Common myeloid progenitor, CD34-positive (primary cell): Measurements from ENCODE around the gene SPATS2L.

Experiments used
- CTCF ChIA-PET: fragments of 350-600 bp; sonication (Branson Sonifier 250); formaldehyde crosslinking; loops from one replicate; lab custom pipeline; 2021; ENCODE audit warnings: antibody characterized with exemption; lab: Charles Lee
- POLR2A ChIA-PET: fragments of 350-600 bp; sonication (Branson Sonifier 250); formaldehyde crosslinking; loops from one replicate; lab custom pipeline; 2021; ENCODE audit warnings: antibody characterized with exemption; lab: Charles Lee
- DNase-seq, 3 donors: peaks; one replicate each; pipeline versions ENCODE4 v3.0.0 to v3.0.0-alpha.2; 2013
- H3K27ac ChIP-seq, 2 experiments: 1 replicate in 1 of 2; 2 replicates in 1 of 2; pipeline ENCODE4 v1.7.0; 2013; ENCODE audit warnings: inconsistent platforms in 2 of 2, low read length in 2 of 2, mild to moderate bottlenecking in 2 of 2, low read depth in 1 of 2, moderate library complexity in 1 of 2; ENCODE audit not compliant: severe bottlenecking in 2 of 2, insufficient read depth in 1 of 2, poor library complexity in 1 of 2
- H3K27me3 ChIP-seq, 5 experiments: replicated peaks in 2 of 5; 1 replicate in 3 of 5; 2 replicates in 2 of 5; pipeline versions ENCODE4 v1.6.1 to v1.7.0; 2013; ENCODE audit warnings: low read length in 4 of 5, mild to moderate bottlenecking in 2 of 5, moderate library complexity in 2 of 5, inconsistent platforms in 1 of 5; ENCODE audit not compliant: insufficient read depth in 5 of 5, control insufficient read depth in 4 of 5
- H3K36me3 ChIP-seq, 4 experiments: 1 replicate in 2 of 4; 2 replicates in 2 of 4; pipeline versions ENCODE4 v1.6.1 to v1.7.0; 2013; ENCODE audit warnings: low read length in 3 of 4, control low read depth in 1 of 4, mild to moderate bottlenecking in 1 of 4; ENCODE audit not compliant: control insufficient read depth in 4 of 4, insufficient read depth in 4 of 4
- H3K4me1 ChIP-seq, 4 experiments: 1 replicate in 3 of 4; 2 replicates in 1 of 4; pipeline versions ENCODE4 v1.6.1 to v1.7.1; 2013; ENCODE audit warnings: low read length in 3 of 4, mild to moderate bottlenecking in 3 of 4, control low read depth in 1 of 4, inconsistent platforms in 1 of 4, moderate library complexity in 1 of 4; ENCODE audit not compliant: control insufficient read depth in 4 of 4, insufficient read depth in 4 of 4; ENCODE audit errors: control extremely low read depth in 1 of 4
- H3K4me3 ChIP-seq, 7 experiments: 1 replicate in 4 of 7; 2 replicates in 3 of 7; pipeline versions ENCODE4 v1.5.1 to v1.7.0; 2013; ENCODE audit warnings: mild to moderate bottlenecking in 7 of 7, low read length in 6 of 7, moderate library complexity in 6 of 7, inconsistent platforms in 2 of 7, low read depth in 2 of 7, control low read depth in 1 of 7; ENCODE audit not compliant: insufficient read depth in 4 of 7, control insufficient read depth in 1 of 7; ENCODE audit errors: extremely low read depth in 1 of 7
- H3K9me3 ChIP-seq, 5 experiments: 1 replicate in 4 of 5; 2 replicates in 1 of 5; pipeline versions ENCODE4 v1.6.1 to v1.7.1; 2013; ENCODE audit warnings: low read length in 4 of 5, mild to moderate bottlenecking in 2 of 5, inconsistent platforms in 1 of 5, low read depth in 1 of 5, moderate library complexity in 1 of 5; ENCODE audit not compliant: control insufficient read depth in 4 of 5, insufficient read depth in 2 of 5; ENCODE audit errors: control extremely low read depth in 1 of 5
- WGBS: methylation state at CpG from one replicate; pipeline ENCODE4 v1.1.5; 2013; ENCODE audit not compliant: insufficient coverage; 5-methylcytosine and 5-hydroxymethylcytosine counted together

The SPATS2L gene

GRCh38 chr2:200467806-200468681 lies 161.6 kb downstream of the SPATS2L start:
- Histone ChIP-seq H3K4me3 (no peak overlapping the region), H3K9me3 (no peaks in the 10 kb centered on the region), H3K27ac (no peak overlapping the region), H3K4me1 (no peaks in the 10 kb centered on the region), H3K36me3 (peaks cover 0 to 20% (median 2%) of the 10 kb centered on the region in 4 experiments), H3K27me3 (no peaks in the 10 kb centered on the region)
- WGBS = 98% methylated on average over 4 of the region's 8 CpGs
- ChIA-PET POLR2A (no interaction called here), CTCF (interaction anchor here (0.7 to 2.4 kb wide), 8 partner anchors 13 to 497 kb away, joined by 3 to 8 read pairs (median 4); no protein-coding TSS in a partner anchor)
- no peak for DNase-seq

DNA sequence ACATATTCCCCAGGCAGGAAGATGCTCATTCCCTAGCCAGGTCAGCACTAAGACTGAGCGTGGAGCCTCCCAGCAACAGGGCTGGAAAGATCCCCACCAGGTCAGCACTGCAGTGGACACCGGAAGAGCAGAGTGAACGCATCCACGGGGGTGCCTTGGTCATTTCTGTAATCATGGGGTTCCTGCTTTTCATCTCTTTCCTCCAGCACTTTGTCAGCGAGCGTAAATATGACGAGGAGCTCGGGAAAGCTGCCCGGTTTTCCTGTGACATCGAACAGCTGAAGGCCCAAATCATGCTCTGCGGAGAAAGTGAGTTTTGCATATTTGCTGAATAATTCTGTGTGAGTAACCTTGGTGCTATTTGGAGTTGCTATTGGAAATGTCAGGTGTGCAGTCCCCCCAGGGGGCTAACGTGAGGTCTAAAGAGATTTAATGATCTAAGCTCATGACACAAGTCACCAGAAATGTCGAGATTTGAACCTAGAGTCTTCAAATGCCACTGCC lies 163.3 kb downstream of the SPATS2L start:
- over 99% methylated on average over 13 of the region's 13 CpGs for WGBS
- DNase-seq = no peak
- Histone ChIP-seq H3K4me1 (no peaks in the 10 kb centered on the region), H3K9me3 (no peaks in the 10 kb centered on the region), H3K4me3 (no peak overlapping the region), H3K27me3 (no peaks in the 10 kb centered on the region), H3K27ac (no peak overlapping the region), H3K36me3 (peaks cover 0 to 20% (median 3%) of the 10 kb centered on the region in 4 experiments)
- POLR2A ChIA-PET = interaction anchor here (0.8 kb wide), 1 partner anchor 287 kb away, joined by 3 read pairs; no protein-coding TSS in a partner anchor
- CTCF ChIA-PET = interaction anchor here (0.8 to 3.9 kb wide), 13 partner anchors 8 to 504 kb away, joined by 3 to 39 read pairs (median 8); partner anchors contain the start of gene SGO2

DNA sequence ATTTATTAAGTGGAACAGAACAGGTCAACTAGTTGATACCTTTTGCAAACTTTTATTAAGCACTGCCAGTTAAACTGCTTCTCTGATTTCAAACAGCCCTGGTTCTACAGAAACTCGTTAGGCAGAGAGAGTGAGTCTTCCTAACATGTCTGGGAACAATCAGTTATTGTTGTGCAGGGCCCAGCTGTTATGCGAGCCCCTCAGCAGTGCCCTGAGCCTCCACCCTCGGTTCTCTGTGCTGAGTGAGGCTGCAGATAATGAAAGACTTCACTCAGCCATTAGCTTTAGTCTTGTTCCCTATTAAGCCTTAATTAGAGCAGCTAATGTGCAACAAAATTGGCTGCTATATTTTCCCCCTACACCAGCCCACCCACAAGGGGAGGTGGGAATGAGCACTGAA lies 163.7 kb downstream of the SPATS2L start:
- no peaks in the 10 kb centered on the region for H3K4me1 ChIP-seq
- no peak overlapping the region for H3K27ac ChIP-seq
- H3K36me3 ChIP-seq = peaks cover 0 to 20% (median 3%) of the 10 kb centered on the region in 4 experiments
- no peaks in the 10 kb centered on the region for H3K9me3 ChIP-seq
- ChIA-PET CTCF (interaction anchor here (0.8 to 3.9 kb wide), 17 partner anchors 12 to 504 kb away, joined by 3 to 39 read pairs (median 6); partner anchors contain the start of gene SGO2), POLR2A (interaction anchor here (0.8 kb wide), 1 partner anchor 286 kb away, joined by 3 read pairs; no protein-coding TSS in a partner anchor)
- no peaks in the 10 kb centered on the region for H3K27me3 ChIP-seq
- H3K4me3 ChIP-seq = no peak overlapping the region
- DNase-seq = no peak
- WGBS = 100% methylated on average over 3 of the region's 3 CpGs

- H3K27me3 ChIP-seq = no peaks in the 10 kb centered on the region
- DNase-seq = peak; percentile 60 to 81 (median 76)
- POLR2A ChIA-PET = no interaction called here
- 55% methylated on average over 7 of the region's 8 CpGs for WGBS
- H3K4me1 ChIP-seq = no peaks in the 10 kb centered on the region
- no peak overlapping the region for H3K27ac ChIP-seq
- H3K4me3 ChIP-seq = no peak overlapping the region
- H3K36me3 ChIP-seq = peaks cover 0 to 20% (median 5%) of the 10 kb centered on the region in 4 experiments
- no peaks in the 10 kb centered on the region for H3K9me3 ChIP-seq
- CTCF ChIA-PET = interaction anchor here (0.6 to 3.9 kb wide), 25 partner anchors 11 to 505 kb away, joined by 3 to 39 read pairs (median 4); partner anchors contain the start of gene SGO2
Observed at GRCh38 chr2:200471324-200471848, 164.9 kb downstream of the SPATS2L start.

- peaks cover 0 to 20% (median 6%) of the 10 kb centered on the region in 4 experiments for H3K36me3 ChIP-seq
- 100% methylated on average over 2 of the region's 8 CpGs for WGBS
- CTCF ChIA-PET = interaction anchor here (0.6 to 3.9 kb wide), 21 partner anchors 8 to 506 kb away, joined by 3 to 39 read pairs (median 4); no protein-coding TSS in a partner anchor
Observed at GRCh38 chr2:200471928-200472645, 165.6 kb downstream of the SPATS2L start.

DNA sequence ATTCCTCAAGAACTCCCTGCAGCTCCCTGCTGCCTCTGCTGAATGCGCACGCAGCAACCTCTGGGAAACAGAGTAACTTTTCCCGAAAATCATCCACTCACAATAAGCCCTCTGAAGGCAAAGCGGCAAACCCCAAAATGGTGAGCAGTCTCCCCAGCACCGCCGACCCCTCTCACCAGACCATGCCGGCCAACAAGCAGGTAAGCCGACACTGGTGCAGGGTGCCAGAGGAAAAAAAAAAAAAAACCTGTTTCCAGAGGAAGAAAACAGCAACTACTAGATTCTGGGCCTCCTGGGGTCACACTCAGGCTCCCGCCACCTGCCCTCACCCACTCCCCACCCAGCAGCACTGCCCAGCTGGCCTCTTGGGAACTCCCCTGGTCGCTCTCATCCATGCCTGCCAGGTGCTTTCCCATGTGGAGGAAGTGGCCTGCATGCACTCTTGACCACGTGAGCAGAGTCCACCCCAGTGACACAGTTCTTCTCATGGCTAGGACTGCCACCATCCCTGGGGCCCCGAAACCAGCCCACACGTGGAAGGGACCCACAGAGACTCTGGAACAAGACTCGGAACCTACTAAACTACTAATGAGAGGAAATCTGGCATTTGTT lies 166.5 kb downstream of the SPATS2L start:
- no peaks in the 10 kb centered on the region for H3K4me1 ChIP-seq
- H3K27me3 ChIP-seq = no peaks in the 10 kb centered on the region
- H3K9me3 ChIP-seq = no peaks in the 10 kb centered on the region
- POLR2A ChIA-PET = no interaction called here
- 100% methylated on average over 4 of the region's 14 CpGs for WGBS
- CTCF ChIA-PET = interaction anchor here (0.9 to 3.9 kb wide), 10 partner anchors 9 to 504 kb away, joined by 3 to 39 read pairs (median 6); no protein-coding TSS in a partner anchor
- no peak overlapping the region for H3K27ac ChIP-seq
- no peak for DNase-seq
- H3K36me3 ChIP-seq = peaks cover 0 to 12% (median 6%) of the 10 kb centered on the region in 4 experiments
- no peak overlapping the region for H3K4me3 ChIP-seq

More at GRCh38 chr2:200471928-200472645, 165.6 kb downstream of the SPATS2L start:
- Histone ChIP-seq H3K4me3 (no peak overlapping the region), H3K27me3 (no peaks in the 10 kb centered on the region), H3K4me1 (no peaks in the 10 kb centered on the region), H3K27ac (no peak overlapping the region), H3K9me3 (no peaks in the 10 kb centered on the region)
- no peak for DNase-seq
- POLR2A ChIA-PET = no interaction called here
